Omental fat pad (tissue), 4 donors: Measurements from ENCODE around the gene AP2A2. TPM values are rescaled to one million over a fixed set of nuclear protein-coding genes. Genes with fewer than 3 reads are reported as not detected.

Source experiments
- ATAC-seq: fragments of 150-250 bp; one replicate; pipeline ENCODE4 v1.9.1; 2016; ENCODE audit warnings: mild to moderate bottlenecking, moderate library complexity; ENCODE audit not compliant: low FRiP score
- DNase-seq: peaks from one replicate; pipeline ENCODE4 v3.0.0-alpha.2; 2019; ENCODE audit warnings: low spot score
- CTCF ChIP-seq, 3 donors: fragments of 450-650 bp; IDR thresholded peaks; one replicate each; pipeline ENCODE4 v1.5.1; 2016 to 2017; ENCODE audit warnings: antibody characterized with exemption in 3 of 3, mild to moderate bottlenecking in 3 of 3, moderate library complexity in 2 of 3
- total RNA-seq, 4 donors: library from RNA; depleted of rRNA; stranded (reverse); fragments of >200 nt; gene quantifications; one replicate each; pipeline ENCODE4 v1.1.0, GENCODE V29; 2016

The AP2A2 gene
- total RNA-seq, 4 donors from 2014 or later, result 68.4 to 126 (median 99.2) TPM

DNA sequence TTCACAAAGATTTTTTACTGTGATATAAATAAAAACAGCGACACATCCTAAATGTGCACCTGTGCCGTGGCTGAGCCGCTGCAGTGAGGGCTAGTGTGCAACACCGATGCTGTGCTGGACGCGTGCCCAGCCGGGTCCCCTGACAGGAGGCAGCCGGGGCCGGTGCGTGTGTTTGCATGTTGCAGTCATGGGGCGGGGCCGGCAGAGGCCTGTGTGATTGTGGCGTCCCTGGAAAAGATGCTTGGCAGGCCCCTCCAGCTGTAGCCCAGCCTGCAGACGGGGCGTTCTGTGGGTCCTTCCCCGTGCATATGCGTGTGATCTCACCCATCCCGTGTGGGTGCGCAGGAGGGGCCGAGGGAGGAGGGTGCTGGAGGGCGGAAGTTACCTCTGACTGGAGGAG, 80.3 kb downstream of the AP2A2 start:
- ATAC-seq (no peak), DNase-seq (no peak)
- no peak for TF ChIP-seq CTCF (IDR thresholded peaks at IDR 0.05)

DNA sequence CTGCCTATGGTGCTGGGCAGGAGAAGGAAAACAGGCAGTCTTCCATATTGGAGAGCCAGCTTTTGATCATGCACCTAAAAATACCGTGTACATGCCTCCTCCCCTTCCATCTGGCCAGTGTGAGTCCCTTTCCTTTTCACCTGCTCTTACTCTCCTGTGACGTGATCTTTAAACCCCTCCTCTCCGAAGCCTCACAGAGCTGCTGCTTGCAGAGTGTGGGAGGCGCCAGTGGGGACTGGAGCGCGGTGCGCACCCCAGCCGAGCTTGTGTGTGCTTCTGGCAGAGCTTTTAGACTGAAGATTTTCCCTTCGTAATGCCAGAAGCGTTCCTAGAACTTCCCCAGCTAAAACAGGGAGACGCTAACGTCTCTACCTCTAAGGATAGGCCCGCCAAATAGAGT, 81.1 kb downstream of the AP2A2 start:
- no peak for TF ChIP-seq CTCF (IDR thresholded peaks at IDR 0.05)
- no peak for ATAC-seq

GRCh38 chr11:1007279-1007678, 81.6 kb downstream of the AP2A2 start:
- ATAC-seq, result no peak
- no peak for DNase-seq
- no peak for TF ChIP-seq CTCF (IDR thresholded peaks at IDR 0.05)

More for the DNA sequence above, 81.1 kb downstream of the AP2A2 start:
- no peak for DNase-seq

DNA sequence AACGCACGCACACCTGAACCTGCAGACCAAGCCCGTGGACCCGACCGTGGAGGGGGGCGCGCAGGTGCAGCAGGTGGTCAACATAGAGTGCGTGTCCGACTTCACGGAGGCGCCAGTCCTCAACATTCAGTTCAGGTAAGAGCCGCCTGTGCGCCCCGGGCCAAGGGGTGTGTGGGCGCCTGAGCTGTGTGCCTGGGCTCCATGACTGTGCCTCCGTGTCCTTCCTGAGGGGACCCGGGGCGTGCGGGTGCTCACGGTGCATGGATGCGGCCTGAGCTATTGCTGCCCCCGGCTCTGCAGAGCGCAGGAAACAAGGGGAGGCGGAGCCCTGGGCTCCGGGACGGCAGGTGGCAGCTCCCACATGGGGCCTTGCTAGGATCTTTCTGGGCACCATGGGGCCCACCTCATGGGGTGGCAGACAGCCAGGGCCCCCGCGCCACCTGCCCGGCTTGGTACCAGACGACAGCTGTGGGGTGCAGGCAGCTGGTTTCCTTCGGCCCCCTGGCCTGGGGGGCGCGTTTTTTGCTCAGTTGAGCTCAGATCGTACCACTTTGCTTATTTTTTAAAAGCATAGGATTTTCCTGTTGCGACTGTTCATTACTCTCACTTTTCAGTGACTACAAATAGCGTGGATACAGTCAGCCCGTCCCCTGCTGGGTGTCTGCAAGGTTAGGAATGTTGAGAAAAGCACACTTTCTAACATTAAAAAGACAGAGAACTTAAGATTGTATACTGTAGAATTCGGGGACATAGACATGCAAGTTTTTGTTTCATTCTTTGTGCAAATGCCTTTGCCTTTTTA, 82.5 kb downstream of the AP2A2 start:
- TF ChIP-seq CTCF (IDR thresholded peaks at IDR 0.05), result no peak
- no peak for ATAC-seq
- no peak for DNase-seq

- TF ChIP-seq CTCF (IDR thresholded peaks at IDR 0.05), result no peak
- DNase-seq (no peak), ATAC-seq (no peak)
Measured at GRCh38 chr11:1008803-1009145, 83.1 kb downstream of the AP2A2 start.

- TF ChIP-seq CTCF (IDR thresholded peaks at IDR 0.05), result no peak
- no peak for DNase-seq
- ATAC-seq, result no peak
Measured at GRCh38 chr11:1009371-1009770, 83.7 kb downstream of the AP2A2 start.

- ATAC-seq, result no peak
- no peak for DNase-seq
- no peak for TF ChIP-seq CTCF (IDR thresholded peaks at IDR 0.05)
Measured at GRCh38 chr11:1009991-1010390, 84.3 kb downstream of the AP2A2 start.
